Daoy (cell line): ENCODE data around the gene ANKRD28. TPM values are rescaled to one million over a fixed set of nuclear protein-coding genes. Genes with fewer than 3 reads are reported as not detected.
"Not testable (repeated sequence)": the region's sequence is repeated elsewhere in the genome, so short reads cannot be mapped to it uniquely, and the experiment has no call there.

ENCODE experiments used
- DNase-seq: peaks from one replicate; pipeline ENCODE4 v3.0.0-alpha.2; 2015; ENCODE audit warnings: low read depth
- total RNA-seq: library from RNA; depleted of rRNA; stranded (reverse); fragments of >200 nt; shearing (Covaris generic); gene quantifications from 2 replicates; pipeline ENCODE4 v1.2.3, GENCODE V29; 2014; rRNA removed

Gene ANKRD28
- total RNA-seq, 1 experiment from 2014 or later, result 31.4 TPM

DNA sequence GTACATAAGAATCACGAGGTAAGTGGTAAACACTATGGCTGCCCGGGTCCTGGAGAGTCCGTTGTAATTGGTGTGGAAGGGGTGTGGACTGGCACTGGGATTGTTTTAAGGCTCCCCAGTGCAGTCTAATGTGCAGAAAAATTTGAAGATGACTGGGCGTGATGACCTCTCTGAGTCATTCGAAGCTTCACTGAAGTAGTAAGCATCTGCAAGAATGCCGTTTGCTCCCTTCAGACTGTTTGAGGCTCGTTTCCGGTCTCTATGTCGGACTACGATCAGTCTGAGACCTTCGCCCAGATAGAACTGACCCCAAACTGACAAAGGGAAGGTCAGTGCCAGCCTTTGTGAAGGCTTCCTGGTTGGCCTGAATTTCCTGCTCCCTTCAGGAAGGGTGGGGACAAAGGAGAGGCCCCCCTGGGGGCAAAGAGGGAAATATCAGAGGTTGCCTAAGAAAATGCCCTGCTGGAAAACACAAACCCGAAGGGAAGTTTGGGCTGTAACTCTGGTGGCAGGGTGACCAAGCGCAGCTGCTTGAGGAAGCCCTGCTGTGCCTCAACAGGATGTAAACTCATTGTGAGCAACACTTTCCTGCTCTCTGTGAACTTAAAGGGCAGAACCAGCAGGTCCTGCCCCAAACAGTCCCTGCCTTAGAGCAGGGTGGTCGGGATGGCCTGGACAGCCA, 161.6 kb downstream of the ANKRD28 start:
- peak; percentile 81 for DNase-seq

DNA sequence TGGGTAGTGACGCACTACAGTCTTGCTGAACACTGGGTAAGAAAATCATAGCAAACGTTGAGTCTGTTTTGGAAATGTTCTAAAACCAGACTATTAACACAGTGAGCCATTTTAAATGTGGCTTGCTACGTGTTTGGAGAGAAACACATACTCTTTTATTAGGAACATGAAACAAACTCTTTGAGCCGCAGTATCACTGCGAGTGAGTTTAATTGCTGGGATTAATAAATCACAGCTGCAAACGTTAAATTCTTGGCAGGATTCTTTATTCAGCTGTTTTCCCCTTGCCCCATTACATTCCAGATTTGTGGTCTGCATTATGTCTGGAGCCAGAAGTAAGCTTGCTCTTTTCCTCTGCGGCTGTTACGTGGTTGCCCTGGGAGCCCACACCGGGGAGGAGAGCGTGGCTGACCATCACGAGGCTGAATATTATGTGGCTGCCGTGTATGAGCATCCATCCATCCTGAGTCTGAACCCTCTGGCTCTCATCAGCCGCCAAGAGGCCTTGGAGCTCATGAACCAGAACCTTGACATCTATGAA, 162.6 kb downstream of the ANKRD28 start:
- DNase-seq, result peak; percentile 22

DNA sequence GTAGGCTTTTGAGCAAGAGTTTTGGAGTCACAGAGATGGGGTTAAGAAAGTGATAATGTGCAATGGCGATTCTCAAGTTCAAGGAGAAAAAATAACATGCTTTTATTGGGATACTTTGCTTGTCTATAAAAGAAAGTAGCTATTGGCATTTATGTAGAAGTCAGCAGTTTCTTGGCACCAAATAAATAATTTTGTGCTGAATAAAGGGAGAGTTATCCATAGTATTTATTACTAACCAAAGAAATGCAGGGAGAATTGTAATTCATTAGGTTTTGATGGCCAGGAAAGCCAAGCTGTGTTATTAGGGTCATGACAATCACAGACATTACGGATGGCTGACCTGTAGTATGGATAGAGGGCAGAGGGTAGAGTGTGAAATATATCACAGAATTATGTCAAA, 163.1 kb downstream of the ANKRD28 start:
- no peak for DNase-seq

DNA sequence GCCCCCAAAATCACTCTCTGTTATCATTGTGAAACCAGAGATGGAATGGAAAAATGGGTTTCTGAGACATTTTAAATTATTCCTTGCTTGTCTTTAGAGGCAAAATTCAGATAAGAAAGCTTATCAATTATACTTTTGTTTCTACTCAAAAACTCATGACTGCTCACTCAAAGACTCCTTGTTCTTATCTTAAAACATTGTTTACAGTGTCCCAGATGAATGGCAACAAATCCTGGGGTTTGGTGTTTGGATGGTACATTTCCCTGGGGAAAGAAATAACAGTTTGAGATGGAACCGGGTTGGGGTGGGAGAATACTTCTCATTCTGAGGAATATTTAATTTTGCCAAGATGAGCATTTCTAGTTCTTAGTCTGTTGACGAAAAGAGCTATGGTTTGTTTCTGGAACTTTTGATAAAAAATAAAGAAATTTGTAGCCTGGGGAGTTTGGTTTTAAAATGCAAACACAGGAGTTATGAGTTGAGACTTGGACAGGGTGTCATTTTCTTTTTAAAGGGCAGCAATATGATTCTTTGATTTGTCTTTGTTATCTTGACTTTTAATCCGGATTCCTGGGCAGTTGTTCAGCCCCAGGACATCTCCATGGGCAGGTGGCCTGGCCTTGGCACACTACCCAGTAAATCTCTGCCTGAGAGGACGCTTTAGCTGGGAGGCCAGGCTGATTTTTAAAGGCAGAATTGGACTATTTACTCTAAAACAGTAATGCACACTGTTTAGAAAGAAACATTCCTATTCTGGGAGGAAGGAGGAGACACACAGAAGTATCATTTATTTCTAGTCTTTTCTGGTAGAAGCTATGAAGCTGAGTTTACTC, 163.8 kb downstream of the ANKRD28 start:
- DNase-seq, result peak; percentile 43

GRCh38 chr3:15633159-15633558, 164.6 kb downstream of the ANKRD28 start:
- DNase-seq, result no peak

GRCh38 chr3:15632212-15632580, 165.6 kb downstream of the ANKRD28 start:
- no peak for DNase-seq

DNA sequence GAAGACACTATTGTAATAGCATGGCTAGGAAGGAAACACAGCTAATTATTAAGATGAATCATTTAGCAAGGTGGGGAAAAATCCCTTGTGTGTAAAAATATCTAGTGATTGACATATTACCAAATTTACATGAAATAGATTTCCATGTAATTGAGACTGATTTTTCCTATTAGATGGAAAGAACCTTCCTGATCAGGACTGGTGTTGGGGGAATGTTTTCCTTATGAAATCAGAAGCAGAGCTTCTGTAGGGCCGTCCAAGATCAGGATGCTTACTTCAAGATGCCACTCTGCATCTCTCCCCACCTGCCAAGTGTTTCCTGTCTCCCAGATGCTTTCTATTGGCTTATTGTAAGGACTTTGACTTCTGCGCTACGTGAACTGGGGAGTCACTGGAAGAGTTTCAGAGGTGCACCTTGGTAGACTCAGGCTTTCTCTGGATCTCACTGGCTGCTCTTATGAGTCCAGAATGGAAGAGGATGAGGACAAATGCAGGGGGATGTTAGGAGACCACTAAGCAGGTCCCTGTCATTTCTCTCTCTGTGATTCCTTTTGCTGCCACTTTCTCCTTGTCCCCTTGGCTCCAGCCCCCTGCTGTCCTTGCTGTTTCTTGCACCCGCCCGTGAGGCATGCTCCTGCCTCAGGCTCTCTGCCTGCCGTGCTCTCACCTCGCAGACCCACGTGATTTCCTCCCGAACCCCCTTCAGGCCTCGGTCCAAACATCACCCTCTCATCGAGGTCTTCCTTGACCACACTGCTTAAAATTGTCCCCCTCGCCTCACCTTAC, 166.2 kb downstream of the ANKRD28 start:
- DNase-seq, result no peak

- peak; percentile 82 for DNase-seq
These were observed 167.0 kb downstream of the ANKRD28 start for GRCh38 chr3:15630646-15631350.

DNA sequence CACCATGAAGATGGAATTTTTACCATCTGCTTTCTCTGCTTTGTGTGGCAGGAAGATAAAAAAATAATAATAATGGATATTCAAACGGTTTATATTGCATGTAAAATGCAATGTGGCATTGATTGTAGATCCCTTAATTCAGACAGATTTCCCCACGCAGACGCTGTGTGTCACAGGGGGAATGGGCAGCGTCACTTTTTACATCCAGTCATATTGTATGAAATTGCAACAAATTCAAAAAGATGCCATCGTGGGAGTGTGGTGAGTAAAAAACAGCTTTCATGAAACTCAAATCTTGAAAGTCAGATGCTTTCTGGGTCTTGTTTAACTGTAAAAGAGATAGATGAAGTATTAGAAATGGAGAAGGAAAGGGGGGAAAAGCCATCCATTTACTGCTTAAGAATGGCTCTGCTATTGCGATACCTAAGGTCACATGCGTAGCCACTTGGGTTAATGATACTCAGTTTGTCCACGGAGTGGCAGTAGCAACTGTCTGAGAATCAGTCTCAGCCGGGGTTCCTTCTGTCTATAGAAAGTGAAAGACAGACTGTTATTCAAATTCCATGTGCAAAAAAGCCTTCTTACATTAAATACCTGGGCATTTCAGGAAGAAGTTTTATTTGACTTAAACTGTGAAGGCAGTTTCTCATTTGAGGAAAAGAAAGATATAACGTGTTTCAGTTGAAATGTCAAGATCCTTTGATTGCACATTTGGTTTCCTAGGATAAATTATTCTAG, 167.8 kb downstream of the ANKRD28 start:
- DNase-seq, result peak; percentile 80

GRCh38 chr3:15628967-15629366, 168.8 kb downstream of the ANKRD28 start:
- no peak for DNase-seq

DNA sequence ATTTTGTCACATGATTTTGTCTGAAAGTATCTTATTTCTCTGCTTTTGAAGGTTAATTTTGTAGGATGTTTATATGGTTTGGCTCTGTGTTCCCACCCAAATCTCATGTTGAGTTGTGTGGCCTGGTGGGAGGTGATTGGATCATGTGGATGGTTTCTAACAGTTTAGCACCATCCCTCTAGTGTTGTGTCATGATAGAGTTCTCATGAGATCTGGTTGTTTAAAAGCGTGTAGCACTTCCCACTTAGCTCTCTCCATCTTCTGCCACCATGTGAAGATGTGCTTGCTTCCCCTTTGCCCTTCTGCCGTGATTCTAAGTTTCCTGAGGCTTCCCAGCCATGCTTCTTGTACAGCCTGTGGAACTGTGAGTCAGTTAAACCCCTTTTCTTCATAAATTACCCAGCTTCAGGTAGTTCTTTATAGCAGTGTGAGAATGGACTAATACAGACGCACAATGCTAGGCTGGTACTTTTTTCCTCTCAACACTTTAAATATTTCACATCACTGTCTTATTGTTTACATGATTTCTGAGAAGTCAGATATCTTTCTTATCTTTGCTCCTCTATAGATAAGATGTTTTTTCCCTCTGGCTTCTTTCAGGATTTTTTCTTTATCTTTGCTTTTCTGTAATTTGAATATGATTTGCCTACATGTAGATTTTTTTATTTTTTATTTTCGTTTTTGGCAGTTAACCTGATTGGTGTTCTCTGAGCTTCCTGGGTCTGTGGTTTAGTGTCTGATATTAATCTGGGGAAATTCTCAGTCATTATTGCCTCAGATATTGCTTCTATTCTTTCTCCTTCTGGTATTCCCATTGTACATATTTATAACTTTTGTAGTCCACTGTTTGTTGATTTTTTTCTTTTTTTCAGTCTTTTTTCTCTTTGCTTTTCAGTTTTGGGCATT, 174.0 kb downstream of the ANKRD28 start:
- DNase-seq, result no peak

GRCh38 chr3:15619659-15620464, 177.9 kb downstream of the ANKRD28 start:
- not testable (repeated sequence) for DNase-seq

Other genes with a start within 250 kb of the ANKRD28 start
- 26.4 and 34.6 TPM in 2 replicates for gene HACL1, start 196.4 kb downstream of the ANKRD28 start, total RNA-seq
- 3.7 and 10.6 TPM in 2 replicates for gene BTD, start 196.2 kb downstream of the ANKRD28 start, total RNA-seq